MM.1S (cell line): ENCODE measurements around the gene GTF2H2C.

Experiments used
- CTCF ChIP-seq: fragments of 300-600 bp; sonication (generic); IDR thresholded peaks from 2 replicates; pipeline ENCODE4 v1.5.1; 2016; ENCODE audit warnings: antibody characterized with exemption, low read length, mixed read lengths
- EZH2 ChIP-seq: fragments of 300-600 bp; sonication (generic); optimal IDR thresholded peaks from 2 replicates; pipeline ENCODE3; 2017; ENCODE audit warnings: low read depth, mild to moderate bottlenecking, antibody characterized with exemption, low read length, mixed read lengths

DNA sequence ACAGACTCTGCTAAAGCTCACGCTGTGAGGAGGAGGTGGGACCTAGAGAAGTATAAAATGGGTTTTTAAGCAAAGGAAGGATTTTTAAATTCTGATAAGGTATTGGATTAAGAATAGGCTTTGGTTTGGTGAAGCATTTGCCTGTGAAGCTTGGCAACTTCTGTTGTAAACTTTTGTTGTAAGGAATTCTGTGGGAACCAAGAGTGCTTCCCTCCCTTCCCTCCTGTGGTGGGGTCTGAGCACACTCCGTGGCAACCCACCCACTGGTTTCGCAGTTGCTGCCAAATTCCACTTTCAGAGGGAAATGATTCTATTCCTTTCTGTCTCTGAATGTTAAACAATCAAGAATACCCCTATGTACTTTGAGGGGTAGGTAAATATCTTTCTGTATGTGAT, 28.6 kb upstream of the GTF2H2C start:
- TF ChIP-seq CTCF (no peak), EZH2 (no peak)
